Fibroblast of the aortic adventitia (primary cell): ENCODE data around the gene TLR9. TPM values are rescaled to one million over a fixed set of nuclear protein-coding genes. Genes with fewer than 3 reads are reported as not detected.

Experiments
- DNase-seq: peaks from one replicate; pipeline ENCODE4 v3.0.0-alpha.2; 2010; ENCODE audit warnings: low read depth
- H3K4me3 ChIP-seq: 2 replicates; pipeline ENCODE4 v1.5.1; 2011; ENCODE audit warnings: low read depth, mild to moderate bottlenecking, control low read depth, low read length, moderate library complexity
- CTCF ChIP-seq: IDR thresholded peaks from 2 replicates; pipeline ENCODE4 v1.5.1; 2011; ENCODE audit warnings: mild to moderate bottlenecking, low read length, control low read depth, inconsistent platforms; ENCODE audit not compliant: insufficient read depth
- total RNA-seq: library from RNA; depleted of rRNA; stranded (reverse); fragments of >200 nt; gene quantifications from 2 replicates; pipeline ENCODE4 v1.2.3, GENCODE V29; 2012; ENCODE audit warnings: low replicate concordance

The TLR9 gene
- total RNA-seq, 1 donor: not detected

GRCh38 chr3:52240886-52241370, 15.5 kb upstream of the TLR9 start:
- no peak for TF ChIP-seq CTCF
- DNase-seq: no peak
- no peak overlapping the region for H3K4me3 ChIP-seq

GRCh38 chr3:52240059-52240885, 14.8 kb upstream of the TLR9 start:
- TF ChIP-seq CTCF: no peak
- DNase-seq: peak; percentile 97
- H3K4me3 ChIP-seq: peak overlapping the region; percentile 78

- TF ChIP-seq CTCF: peak; percentile 56
- peak; percentile 74 for DNase-seq
- peak within 1 kb of the TSS; percentile 78 for H3K4me3 ChIP-seq
These were observed 13.6 kb upstream of the TLR9 start, which contains the start of gene TWF2 for GRCh38 chr3:52238761-52239701. Gene TWF2, minus strand, starts transcription at chr3:52239158. Its CDS starts 142 bp downstream, at chr3:52239016.

GRCh38 chr3:52238193-52238760, 12.8 kb upstream of the TLR9 start:
- no peak for TF ChIP-seq CTCF
- no peak for DNase-seq
- H3K4me3 ChIP-seq: peak overlapping the region; percentile 78

- H3K4me3 ChIP-seq: peak overlapping the region; percentile 78
- TF ChIP-seq CTCF: no peak
- peak; percentile 85 for DNase-seq
These were observed 12.3 kb upstream of the TLR9 start for GRCh38 chr3:52237657-52238172.

DNA sequence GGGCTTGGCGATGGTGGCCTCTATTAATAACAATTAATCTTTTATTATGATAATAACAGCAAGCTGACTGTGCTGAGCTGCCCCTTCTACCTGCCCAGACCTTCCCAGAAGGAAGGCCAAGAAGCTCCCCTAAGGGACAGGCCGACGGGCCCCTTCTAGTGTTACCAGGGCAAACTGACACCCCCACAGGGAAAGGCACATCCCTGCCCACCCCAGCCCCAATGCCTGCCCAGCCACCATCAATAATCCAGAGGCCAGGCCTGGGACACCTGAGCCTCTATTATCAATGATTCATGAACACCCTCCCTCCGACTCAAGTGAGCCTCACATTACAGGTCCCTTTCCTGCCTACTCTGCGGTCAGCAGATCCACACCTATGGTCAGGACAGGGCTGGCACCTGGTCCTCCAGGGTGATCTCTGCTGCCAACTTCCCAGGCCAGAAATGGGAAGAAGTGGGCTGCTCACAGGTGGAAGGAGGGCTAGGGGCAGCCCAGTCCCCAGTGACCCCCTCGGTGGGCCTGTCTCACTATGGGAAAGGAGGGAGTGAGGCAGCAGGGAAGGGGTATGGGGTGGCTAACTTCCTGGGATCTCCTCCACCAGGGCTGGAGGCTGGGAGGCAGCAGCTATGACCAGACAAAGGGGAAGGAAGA, 11.7 kb upstream of the TLR9 start:
- DNase-seq: no peak
- H3K4me3 ChIP-seq: peak overlapping the region; percentile 78
- TF ChIP-seq CTCF: no peak
